Right ventricle myocardium inferior (tissue), 1 donor: ENCODE measurements around the gene ACIN1. TPM values are rescaled to one million over a fixed set of nuclear protein-coding genes. Genes with fewer than 3 reads are reported as not detected.

Source experiments
- ATAC-seq: fragments of 200-7000 bp; cut with Tn5 transposase; one replicate; pipeline ENCODE4 v1.9.1; 2020; ENCODE audit warnings: mild to moderate bottlenecking, moderate library complexity
- DNase-seq: peaks from one replicate; pipeline ENCODE4 v3.0.0; 2021; ENCODE audit errors: missing footprints
- intact Hi-C: fragments of 100-400 bp; cut with DNase I; formaldehyde crosslinking; loops from one replicate; pipeline ENCODE4 v1.11.0; 2022
- total RNA-seq: library from RNA; stranded (reverse); fragmentation: NEBNext Ultra II Directional; extraction: Animal tissue kit (Norgen Biotek cat#: 25700); gene quantifications from one replicate; pipeline ENCODE4 v1.2.1, GENCODE V29; 2021
- donor health status: DM: no; HTN: yes; CAD: no; lungs with severe emphysema.

The ACIN1 gene
- total RNA-seq, 1 donor from 2014 or later, result 73.9 TPM

DNA sequence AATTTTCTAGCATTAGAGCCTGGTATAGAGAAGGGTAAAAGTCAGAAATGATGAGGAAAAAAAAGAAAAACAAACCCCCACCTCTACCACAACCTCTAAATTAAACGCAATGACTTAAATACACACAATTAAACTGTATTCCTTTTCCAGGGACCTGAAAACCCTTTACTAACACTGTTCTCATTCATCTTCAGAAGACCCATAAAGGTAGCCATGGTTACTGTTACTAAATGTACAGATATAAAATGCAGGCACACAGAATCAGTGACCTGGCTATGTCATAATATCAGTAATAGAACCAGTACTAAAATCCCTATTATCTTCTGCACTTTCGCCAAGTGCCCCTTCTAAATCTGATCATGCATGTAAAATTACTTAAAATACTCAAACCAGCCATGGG lies 1.4 kb downstream of the ACIN1 start:
- no peak for ATAC-seq
- intact Hi-C loops, result no loop called here
- DNase-seq, result no peak

GRCh38 chr14:23093104-23093503 lies 1.8 kb downstream of the ACIN1 start:
- DNase-seq (no peak), ATAC-seq (no peak)
- intact Hi-C loops, result no loop called here

DNA sequence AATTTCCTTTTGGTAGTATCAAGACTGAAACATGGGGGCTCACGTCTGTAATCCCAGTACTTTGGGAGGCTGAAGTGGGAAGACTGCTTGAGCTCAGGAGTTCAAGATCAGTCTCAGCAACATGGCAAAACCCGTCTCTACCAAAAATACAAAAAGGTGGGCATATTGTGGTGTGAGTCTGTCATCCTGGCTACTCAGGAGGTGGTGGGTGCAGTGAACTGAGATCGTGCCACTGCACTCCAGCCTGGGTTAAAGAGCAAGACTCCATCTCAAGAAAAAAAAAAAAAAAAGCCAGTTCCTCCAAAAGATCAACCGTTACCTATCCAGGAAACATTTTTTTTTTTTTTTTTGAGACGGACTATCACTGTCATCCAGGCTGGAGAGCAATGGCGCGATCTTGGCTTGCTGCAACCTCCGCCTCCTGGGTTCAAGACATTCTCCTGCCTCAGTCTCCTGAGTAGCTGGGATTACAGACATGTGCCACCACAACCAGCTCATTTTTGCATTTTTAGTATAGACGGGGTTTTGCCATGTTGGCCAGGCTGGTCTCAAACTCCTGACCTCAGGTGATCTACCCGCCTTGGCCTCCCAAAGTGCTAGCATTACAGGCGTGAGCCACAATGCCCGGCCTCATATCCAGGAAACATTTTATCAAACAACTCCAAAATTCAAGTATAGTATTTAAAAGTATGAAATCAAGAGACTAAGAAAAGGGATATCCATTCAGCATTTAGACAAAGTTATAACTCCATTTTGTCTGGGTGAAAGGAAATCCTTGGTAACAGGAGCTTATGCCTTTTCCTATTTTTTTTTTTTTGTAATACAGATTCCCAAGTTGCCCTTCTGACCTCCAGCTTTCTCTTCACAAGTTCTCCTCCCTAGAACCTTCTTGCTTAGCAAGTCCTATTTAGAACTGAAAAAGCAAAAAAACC lies 3.4 kb downstream of the ACIN1 start:
- DNase-seq, result no peak
- ATAC-seq, result no peak
- intact Hi-C loops, result no loop called here

DNA sequence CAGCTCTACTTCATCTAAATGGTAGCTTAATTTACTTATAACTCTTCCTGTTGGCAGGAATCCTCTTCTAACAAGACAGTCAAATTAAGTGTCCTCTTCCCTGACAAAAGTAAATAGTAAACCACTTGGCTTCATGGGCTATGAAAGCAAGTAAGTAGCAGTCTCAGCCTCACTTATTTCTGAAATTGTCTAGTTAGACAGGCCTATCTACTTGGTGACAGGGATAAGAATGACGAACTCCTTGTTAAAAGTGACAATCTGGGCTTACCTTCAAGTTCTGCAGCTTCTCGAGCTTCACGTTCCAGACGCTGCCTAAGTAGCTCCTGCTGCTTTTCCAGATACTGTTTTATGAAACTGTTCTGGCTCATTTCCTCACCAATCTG lies 4.7 kb downstream of the ACIN1 start:
- no peak for ATAC-seq
- intact Hi-C loops, result no loop called here

GRCh38 chr14:23089498-23090253 lies 5.3 kb downstream of the ACIN1 start:
- intact Hi-C loops, result no loop called here
- no peak for ATAC-seq
- no peak for DNase-seq

More for the DNA sequence above, 4.7 kb downstream of the ACIN1 start:
- no peak for DNase-seq

GRCh38 chr14:23086565-23086964 lies 8.4 kb downstream of the ACIN1 start:
- intact Hi-C loops, result no loop called here
- DNase-seq (no peak), ATAC-seq (no peak)

GRCh38 chr14:23085458-23085857 lies 9.5 kb downstream of the ACIN1 start:
- intact Hi-C loops, result no loop called here
- no peak for DNase-seq
- ATAC-seq, result no peak

DNA sequence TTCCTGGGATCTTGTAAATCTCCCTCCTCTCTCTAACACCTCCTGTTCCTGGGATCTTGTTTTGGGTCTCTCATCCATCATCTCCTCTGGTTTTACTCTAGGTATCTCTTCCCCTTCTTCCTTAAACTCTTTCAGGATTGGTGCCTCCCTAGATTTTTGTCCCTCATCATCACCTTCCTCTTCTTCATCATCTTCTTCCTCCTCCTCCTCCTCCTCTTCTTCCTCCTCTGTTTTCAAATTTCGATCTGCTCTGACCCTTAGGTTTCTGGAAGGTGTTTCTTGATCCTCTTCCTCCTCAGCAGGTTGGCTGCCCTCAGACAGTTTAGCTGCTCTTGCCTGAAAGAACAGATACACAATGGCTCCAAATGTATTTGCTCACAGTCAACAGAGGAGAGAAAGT lies 14.5 kb downstream of the ACIN1 start:
- no peak for ATAC-seq
- DNase-seq, result no peak
- intact Hi-C loops, result no loop called here

- intact Hi-C loops, result no loop called here
These were observed 15.2 kb downstream of the ACIN1 start for GRCh38 chr14:23079716-23080115.

DNA sequence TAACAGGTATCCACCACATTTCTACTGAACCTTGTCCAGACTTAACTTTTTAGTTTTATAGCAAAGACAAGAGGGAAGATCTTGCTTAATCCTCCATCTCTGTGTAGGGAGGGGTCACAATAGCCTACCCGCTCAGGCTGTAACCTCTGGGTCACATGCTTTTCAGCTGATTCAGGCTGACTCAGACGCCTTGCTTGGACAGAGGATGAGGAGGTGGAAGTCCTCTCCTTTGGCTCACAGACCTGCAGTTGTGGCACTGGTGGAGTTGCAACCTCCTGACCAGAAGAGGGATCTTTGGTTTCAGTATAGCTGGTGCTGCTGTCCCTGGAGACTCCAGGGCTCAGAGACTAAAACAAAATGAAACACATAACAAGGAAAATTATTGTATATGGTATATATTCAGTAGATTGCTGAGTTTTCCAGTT lies 16.2 kb downstream of the ACIN1 start:
- DNase-seq, result no peak
- intact Hi-C loops, result no loop called here
- peak; percentile 79 for ATAC-seq

More at GRCh38 chr14:23079716-23080115, 15.2 kb downstream of the ACIN1 start:
- ATAC-seq, result no peak
- DNase-seq, result no peak

DNA sequence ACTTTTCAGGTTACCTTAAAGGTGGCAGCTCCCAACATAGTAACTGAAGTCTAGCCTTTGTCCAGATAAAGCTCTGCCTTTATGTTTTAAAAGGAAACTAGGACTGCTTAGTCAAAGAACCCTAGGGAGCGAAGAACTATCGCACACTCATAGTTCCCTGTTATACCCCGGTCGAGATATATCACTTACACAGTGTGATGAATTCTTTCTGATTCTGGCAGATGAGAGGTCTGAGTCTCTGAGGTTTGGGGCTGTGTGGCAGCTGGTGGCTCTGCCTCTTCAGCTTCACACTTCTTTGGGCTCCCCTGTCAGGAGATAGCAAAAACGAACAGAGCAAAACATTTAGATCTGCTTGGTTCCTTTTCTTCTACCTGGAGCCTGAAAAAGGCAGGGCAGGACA lies 17.0 kb downstream of the ACIN1 start:
- DNase-seq, result no peak
- no peak for ATAC-seq
- intact Hi-C loops, result loop anchor here (2.0 kb wide), 1 partner anchor 17 kb away; the partner anchor contains the start of genes ACIN1 and C14orf119

DNA sequence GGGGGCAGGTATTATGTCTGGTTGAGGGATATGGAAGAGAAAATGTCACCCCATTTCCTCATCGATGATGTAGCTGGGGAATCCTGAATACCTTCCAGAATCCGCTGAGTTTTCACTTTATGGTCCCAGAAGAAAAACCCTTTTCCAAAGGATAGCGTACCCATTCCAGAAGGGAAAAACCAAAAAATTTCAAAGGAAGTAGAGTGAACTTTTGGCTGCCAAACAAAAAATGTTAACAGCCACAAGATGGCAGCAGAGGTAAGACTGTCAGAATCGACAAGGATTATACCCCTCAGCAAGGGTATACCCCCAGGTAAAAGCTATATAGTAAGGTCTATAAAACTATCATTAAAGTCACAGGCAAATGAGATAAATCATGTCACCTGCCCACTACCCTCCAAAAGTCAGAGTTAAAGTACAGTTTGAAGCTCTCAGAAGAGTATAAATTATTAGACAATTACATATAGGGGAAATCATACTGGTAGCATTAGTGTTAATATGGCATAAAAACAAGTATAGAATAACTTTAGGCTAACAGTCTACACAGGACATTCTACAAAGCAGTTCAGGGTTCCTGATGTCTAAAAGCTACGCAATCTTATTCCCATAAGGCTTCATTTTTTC lies 18.0 kb downstream of the ACIN1 start:
- ATAC-seq (no peak), DNase-seq (no peak)
- intact Hi-C loops, result loop anchor here (2.0 kb wide), 1 partner anchor 18 kb away; the partner anchor contains the start of genes ACIN1 and C14orf119

DNA sequence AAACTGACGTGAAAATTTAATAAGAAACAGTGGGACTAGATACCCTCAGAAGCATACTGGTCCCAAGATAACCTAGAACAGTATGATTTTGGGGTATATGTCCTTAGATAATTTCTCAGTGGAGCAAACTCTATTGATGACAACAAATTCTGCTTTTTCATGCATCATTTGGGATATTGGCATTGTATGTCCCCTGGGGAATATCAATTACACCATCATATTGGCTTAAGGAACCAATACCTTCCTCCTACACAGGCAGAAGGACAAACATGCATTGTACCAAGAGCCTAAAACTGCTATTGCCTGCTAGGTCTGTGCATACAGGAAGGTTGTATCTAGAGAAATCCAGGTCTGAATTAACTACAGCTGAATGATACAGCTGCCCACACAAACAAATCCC lies 20.0 kb downstream of the ACIN1 start:
- intact Hi-C loops, result no loop called here
- no peak for DNase-seq
- ATAC-seq, result no peak

DNA sequence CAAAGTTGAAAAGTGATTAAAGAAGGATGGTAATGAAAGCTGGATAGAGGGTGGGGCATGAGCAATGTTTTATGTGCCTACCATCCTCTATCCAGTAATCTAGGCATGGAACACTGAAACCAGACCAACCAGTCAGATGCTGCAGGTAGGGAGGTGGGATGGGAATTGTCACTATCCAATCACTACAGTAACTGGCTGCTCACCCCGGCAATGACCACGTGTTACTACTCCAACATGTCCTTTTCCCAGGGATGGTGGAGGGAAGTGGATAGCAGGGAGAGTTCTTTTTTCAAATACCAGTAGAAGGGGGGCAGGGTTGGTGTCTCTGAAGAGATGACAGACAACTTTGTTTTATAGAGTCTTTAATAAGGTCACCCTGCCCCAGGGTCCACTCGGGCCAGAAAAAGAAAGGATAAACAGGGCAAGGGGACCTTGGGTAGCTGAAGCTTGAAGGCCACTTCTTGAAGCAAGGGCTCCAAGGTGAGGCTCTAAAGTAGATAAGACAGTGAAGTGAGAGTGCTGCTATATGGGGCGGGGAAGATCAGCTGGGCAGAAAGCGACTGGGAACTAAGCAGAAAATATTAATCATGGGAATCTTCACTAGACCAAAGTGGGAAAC lies 22.9 kb downstream of the ACIN1 start:
- ATAC-seq (peak; percentile 23), DNase-seq (no peak)
- intact Hi-C loops, result no loop called here

GRCh38 chr14:23071244-23071920 lies 23.6 kb downstream of the ACIN1 start:
- intact Hi-C loops, result no loop called here

GRCh38 chr14:23070262-23071129 lies 24.4 kb downstream of the ACIN1 start:
- intact Hi-C loops, result no loop called here
- ATAC-seq (no peak), DNase-seq (no peak)

More at GRCh38 chr14:23071244-23071920, 23.6 kb downstream of the ACIN1 start:
- peak; percentile 92 for DNase-seq
- peak; percentile 95 for ATAC-seq

DNA sequence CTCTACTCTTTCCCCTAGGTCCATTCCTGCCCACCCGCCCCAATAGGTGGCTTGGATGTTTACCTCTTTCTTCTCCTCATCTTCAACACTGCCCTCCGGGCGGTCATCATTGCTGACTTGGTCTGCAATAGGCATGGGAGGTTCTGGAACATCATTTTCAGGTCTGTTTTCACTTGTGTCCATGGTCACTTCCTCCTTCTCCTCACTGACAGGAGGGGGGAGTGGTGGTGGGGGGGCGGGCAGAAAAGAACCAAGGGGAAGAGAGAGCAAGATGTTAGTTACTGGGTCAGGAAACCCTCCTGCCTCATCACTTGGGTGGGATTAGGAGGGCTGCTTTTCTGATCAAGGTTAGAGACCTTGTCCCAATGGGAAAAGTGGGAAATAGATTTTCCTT lies 25.5 kb downstream of the ACIN1 start:
- intact Hi-C loops, result no loop called here
- ATAC-seq, result no peak
- DNase-seq, result no peak
